ENCODE results near the gene GP5.

Gene GP5

GRCh38 chr3:194384569-194385001 lies 14.5 kb downstream of the GP5 start:
- DNase-seq (ENCODE audit: extremely low read depth, low read depth): no peak
- TF ChIP-seq CTCF (IDR thresholded peaks at IDR 0.05; ENCODE audit: low read depth, low read length): no peak

- no peak for TF ChIP-seq CTCF (IDR thresholded peaks at IDR 0.05; ENCODE audit: low read depth, low read length)
- no peak for DNase-seq (ENCODE audit: extremely low read depth, low read depth)
Measured at GRCh38 chr3:194384156-194384555, 14.9 kb downstream of the GP5 start.

GRCh38 chr3:194383276-194383940 lies 15.7 kb downstream of the GP5 start:
- TF ChIP-seq CTCF (IDR thresholded peaks at IDR 0.05; ENCODE audit: low read depth, low read length): no peak
- no peak for DNase-seq (ENCODE audit: extremely low read depth, low read depth)

- no peak for TF ChIP-seq CTCF (IDR thresholded peaks at IDR 0.05; ENCODE audit: low read depth, low read length)
- no peak for DNase-seq (ENCODE audit: extremely low read depth, low read depth)
Measured at GRCh38 chr3:194382892-194383223, 16.2 kb downstream of the GP5 start.

- no peak for TF ChIP-seq CTCF (IDR thresholded peaks at IDR 0.05; ENCODE audit: low read depth, low read length)
- no peak for DNase-seq (ENCODE audit: extremely low read depth, low read depth)
Measured at GRCh38 chr3:194382196-194382891, 16.7 kb downstream of the GP5 start.

GRCh38 chr3:194381460-194381875 lies 17.6 kb downstream of the GP5 start:
- DNase-seq (ENCODE audit: extremely low read depth, low read depth): no peak
- TF ChIP-seq CTCF (IDR thresholded peaks at IDR 0.05; ENCODE audit: low read depth, low read length): no peak

- DNase-seq (ENCODE audit: extremely low read depth, low read depth): no peak
- TF ChIP-seq CTCF (IDR thresholded peaks at IDR 0.05; ENCODE audit: low read depth, low read length): no peak
Measured at GRCh38 chr3:194380326-194380725, 18.7 kb downstream of the GP5 start.
